HCT116 (cell line): ENCODE data around the gene LMAN1L. TPM values are rescaled to one million over a fixed set of nuclear protein-coding genes. Genes with fewer than 3 reads are reported as not detected.

Experiments used
- ATAC-seq: fragments of 200-7000 bp; cut with Tn5 transposase; 2 replicates; pipeline ENCODE4 v1.9.1; 2020; ENCODE audit warnings: mild to moderate bottlenecking, moderate library complexity
- BruUV-seq: library from RNA; stranded (reverse); fragments of 400-500 nt; replicated peaks from 2 replicates; lab custom pipeline; 2021; lab: Mats Ljungman, UMichigan
- CTCF ChIA-PET: fragments of 300-600 bp; sonication (Branson Sonifier 250); formaldehyde crosslinking; loops from one replicate; lab custom pipeline; 2021; ENCODE audit warnings: antibody characterized with exemption; lab: Charles Lee
- POLR2A ChIA-PET: fragments of 300-600, 350-600 bp; sonication (Branson Sonifier 250); formaldehyde crosslinking; loops from one replicate; lab custom pipeline; 2021; ENCODE audit warnings: antibody characterized with exemption; lab: Charles Lee
- RAD21 ChIA-PET, 2 experiments: fragments of 300-600 bp; sonication (Branson Sonifier 250); formaldehyde crosslinking; loops; one replicate each; lab custom pipeline; 2023; ENCODE audit warnings: low total read pairs in 2 of 2; ENCODE audit not compliant: uncharacterized antibody in 2 of 2, unreplicated experiment in 2 of 2, low non-redundant PET in 1 of 2; lab: Charles Lee
- DNase-seq: peaks from one replicate; pipeline ENCODE4 v3.0.0-alpha.2; 2010; ENCODE audit warnings: low read depth, low spot score
- H2AFZ ChIP-seq: fragments of 200-600 bp; shearing (Covaris generic), sonication (generic); 2 replicates; pipeline ENCODE4 v1.6.1; 2017; ENCODE audit warnings: low read depth, mixed run types, mixed read lengths, antibody characterized with exemption, low read length; ENCODE audit not compliant: poor library complexity, severe bottlenecking
- H3K27ac ChIP-seq: 2 replicates; pipeline ENCODE4 v1.5.1; 2012; ENCODE audit warnings: low read depth, low read length
- H3K27me3 ChIP-seq: fragments of 200-600 bp; sonication (generic); 2 replicates; pipeline ENCODE4 v1.6.1; 2016; ENCODE audit warnings: mixed run types, low read length, mixed read lengths; ENCODE audit not compliant: insufficient read depth
- H3K36me3 ChIP-seq, 2 experiments: fragments of 200-500 bp in 1 of 2; fragments of 200-600 bp in 1 of 2; sonication (Bioruptor generic) in 1 of 2; sonication (generic) in 1 of 2; 2 replicates each; pipeline versions ENCODE4 v1.5.1 to v1.6.1; 2014 to 2016; ENCODE audit warnings: low read length in 2 of 2, inconsistent platforms in 1 of 2, mixed read lengths in 1 of 2, mixed run types in 1 of 2; ENCODE audit not compliant: insufficient read depth in 2 of 2, control insufficient read depth in 1 of 2
- H3K4me1 ChIP-seq, 2 experiments: fragments of 200-600 bp in 1 of 2; sonication (generic) in 1 of 2; 2 replicates each; pipeline versions ENCODE4 v1.5.1 to v1.6.1; 2012 to 2017; ENCODE audit warnings: low read length in 2 of 2, inconsistent platforms in 1 of 2, mild to moderate bottlenecking in 1 of 2, mixed read lengths in 1 of 2, mixed run types in 1 of 2, moderate library complexity in 1 of 2; ENCODE audit not compliant: insufficient read depth in 2 of 2, control insufficient read depth in 1 of 2
- H3K4me2 ChIP-seq: fragments of 200-600 bp; sonication (generic); 2 replicates; pipeline ENCODE4 v1.6.1; 2017; ENCODE audit warnings: mixed run types, low read length, mixed read lengths
- H3K4me3 ChIP-seq, 2 experiments: fragments of 200-600 bp in 1 of 2; sonication (generic) in 1 of 2; replicated peaks in 1 of 2; 2 replicates each; pipeline ENCODE4 v1.5.1; 2011 to 2016; ENCODE audit warnings: low read length in 2 of 2, control low read depth in 1 of 2, low read depth in 1 of 2, mild to moderate bottlenecking in 1 of 2, mixed read lengths in 1 of 2, mixed run types in 1 of 2
- H3K79me2 ChIP-seq: fragments of 200-600 bp; sonication (generic); 2 replicates; pipeline ENCODE4 v1.6.1; 2017; ENCODE audit warnings: mild to moderate bottlenecking, mixed run types, low read length, moderate library complexity, mixed read lengths; ENCODE audit not compliant: insufficient read depth
- H3K9ac ChIP-seq: fragments of 200-600 bp; sonication (generic); 2 replicates; pipeline ENCODE4 v1.6.1; 2016; ENCODE audit warnings: low read length, mixed read lengths
- H3K9me2 ChIP-seq: fragments of 200-600 bp; sonication (generic), shearing (Covaris generic); 2 replicates; pipeline ENCODE4 v1.6.1; 2017; ENCODE audit warnings: mixed run types, mild to moderate bottlenecking, moderate library complexity; ENCODE audit not compliant: insufficient read depth
- H3K9me3 ChIP-seq, 2 experiments: fragments of 200-500 bp in 1 of 2; fragments of 200-600 bp in 1 of 2; sonication (Bioruptor generic) in 1 of 2; sonication (generic) in 1 of 2; 2 replicates each; pipeline ENCODE4 v1.6.1; 2014 to 2017; ENCODE audit warnings: low read length in 2 of 2, mixed read lengths in 2 of 2, inconsistent platforms in 1 of 2, low read depth in 1 of 2, mild to moderate bottlenecking in 1 of 2, mixed run types in 1 of 2, moderate library complexity in 1 of 2; ENCODE audit not compliant: control insufficient read depth in 1 of 2, insufficient read depth in 1 of 2
- H4K20me1 ChIP-seq: fragments of 200-600 bp; sonication (generic), shearing (Covaris generic); 2 replicates; pipeline ENCODE4 v1.6.1; 2017; ENCODE audit warnings: mixed run types, mild to moderate bottlenecking, moderate library complexity; ENCODE audit not compliant: insufficient read depth
- ATF3 ChIP-seq: IDR thresholded peaks from 2 replicates; pipeline ENCODE4 v1.6.1; 2012
- ELF1 ChIP-seq: IDR thresholded peaks from 2 replicates; pipeline ENCODE4 v1.6.1; 2012; ENCODE audit warnings: low read depth, borderline replicate concordance
- EZH2phosphoT487 ChIP-seq: fragments of 200-600 bp; IDR thresholded peaks from 2 replicates; pipeline ENCODE4 v1.6.1; 2018; ENCODE audit warnings: antibody characterized with exemption, borderline replicate concordance
- FOSL1 ChIP-seq: IDR thresholded peaks from 2 replicates; pipeline ENCODE4 v1.6.1; 2012; ENCODE audit warnings: low read depth
- JUND ChIP-seq: IDR thresholded peaks from 2 replicates; pipeline ENCODE4 v1.6.1; 2012
- POLR2A ChIP-seq: IDR thresholded peaks from 2 replicates; pipeline ENCODE4 v1.7.0; 2011; ENCODE audit warnings: borderline replicate concordance; ENCODE audit not compliant: insufficient read depth, insufficient read length; ENCODE audit errors: extremely low read depth
- SRF ChIP-seq: IDR thresholded peaks from 2 replicates; pipeline ENCODE4 v1.6.1; 2012; ENCODE audit warnings: low read depth
- intact Hi-C: fragments of 100-400 bp; cut with micrococcal nuclease; formaldehyde crosslinking; loops from 2 replicates; pipeline ENCODE4 v1.10.0; 2022
- total RNA-seq: library from RNA; stranded (reverse); gene quantifications from one replicate; pipeline ENCODE4 v1.2.1, GENCODE V29; 2021; ENCODE audit not compliant: unreplicated experiment

Gene LMAN1L
- total RNA-seq, 1 experiment from 2014 or later: 0.17 TPM

DNA sequence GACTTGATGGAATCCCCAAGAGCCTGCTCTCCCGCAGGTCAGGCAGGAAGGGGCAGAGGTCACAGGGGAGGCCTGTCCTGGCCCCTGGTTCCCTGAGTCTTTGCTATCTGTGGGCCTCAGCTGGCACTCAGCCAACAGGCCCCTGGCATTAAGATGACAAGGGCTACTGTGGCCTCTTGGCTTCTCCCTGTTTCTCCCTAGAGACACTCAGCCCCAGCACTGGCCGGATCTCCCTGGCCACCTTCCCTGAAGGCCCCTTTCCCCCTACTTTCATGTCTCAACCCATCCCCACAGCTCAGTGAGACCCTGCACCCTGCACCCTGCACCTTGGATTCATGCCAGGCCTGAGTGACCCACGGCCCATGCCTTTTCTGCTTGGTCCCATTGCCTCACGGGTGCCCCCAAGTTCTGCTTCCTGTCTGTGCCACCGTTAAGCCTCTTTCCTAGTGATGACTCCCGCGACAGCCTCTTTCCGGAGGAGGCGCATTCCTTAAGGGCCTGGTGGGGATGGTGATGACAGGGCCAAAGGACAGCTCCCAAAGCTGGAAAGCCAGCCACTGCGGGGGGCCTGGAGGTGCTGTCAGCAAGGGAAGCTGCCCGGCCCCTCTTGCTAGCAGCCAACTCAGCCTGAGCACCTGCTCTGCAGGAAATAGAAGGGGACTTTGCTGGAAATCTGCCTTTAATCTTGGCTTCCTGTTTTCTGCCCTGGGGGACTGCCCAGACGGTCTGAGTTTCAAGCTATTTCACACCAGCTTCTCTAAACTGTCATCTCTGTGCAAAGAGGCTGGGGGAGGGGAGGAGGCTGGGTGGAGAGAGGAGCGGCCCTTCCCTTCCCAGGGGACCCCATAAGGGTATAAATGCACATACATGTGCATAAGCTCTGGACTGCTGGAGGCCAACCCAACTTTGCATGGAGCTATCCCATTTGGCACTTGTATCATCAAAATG is 35.5 kb upstream of the LMAN1L start:
- POLR2A ChIA-PET: interaction anchor here (0.8 kb wide), 1 partner anchor 16 kb away, joined by 3 read pairs; no protein-coding TSS in a partner anchor
- Histone ChIP-seq H3K36me3 (no peaks in the 10 kb centered on the region), H3K9ac (no peak overlapping the region), H3K9me2 (no peaks in the 10 kb centered on the region), H3K4me3 (no peak overlapping the region), H3K27ac (no peak overlapping the region), H2AFZ (no peak overlapping the region), H3K79me2 (no peaks in the 10 kb centered on the region), H4K20me1 (no peaks in the 10 kb centered on the region), H3K9me3 (no peaks in the 10 kb centered on the region), H3K4me1 (peaks cover 6 to 8% of the 10 kb centered on the region in 2 experiments; a peak in 3 of 4 replicates), H3K27me3 (no peaks in the 10 kb centered on the region), H3K4me2 (no peak overlapping the region)
- RAD21 ChIA-PET: no interaction called here
- no TSS peak for BruUV-seq
- intact Hi-C loops: no loop called here
- DNase-seq: no peak
- CTCF ChIA-PET: interaction anchor here (0.9 to 1.4 kb wide), 4 partner anchors 9 to 125 kb away, joined by 3 to 9 read pairs (median 4); no protein-coding TSS in a partner anchor
- ATAC-seq: no peak
- no peak for TF ChIP-seq POLR2A
- TF ChIP-seq EZH2phosphoT487: no peak
- no peak for TF ChIP-seq ATF3
- TF ChIP-seq ELF1: no peak
- no peak for TF ChIP-seq SRF
- no peak for TF ChIP-seq JUND
- TF ChIP-seq FOSL1: no peak
